ENCODE results near the gene BCL2. TPM values are rescaled to one million over a fixed set of nuclear protein-coding genes. Genes with fewer than 3 reads are reported as not detected.

BCL2 gene
- total RNA-seq, 1 donor from 2014 or later, result 17.3 TPM

DNA sequence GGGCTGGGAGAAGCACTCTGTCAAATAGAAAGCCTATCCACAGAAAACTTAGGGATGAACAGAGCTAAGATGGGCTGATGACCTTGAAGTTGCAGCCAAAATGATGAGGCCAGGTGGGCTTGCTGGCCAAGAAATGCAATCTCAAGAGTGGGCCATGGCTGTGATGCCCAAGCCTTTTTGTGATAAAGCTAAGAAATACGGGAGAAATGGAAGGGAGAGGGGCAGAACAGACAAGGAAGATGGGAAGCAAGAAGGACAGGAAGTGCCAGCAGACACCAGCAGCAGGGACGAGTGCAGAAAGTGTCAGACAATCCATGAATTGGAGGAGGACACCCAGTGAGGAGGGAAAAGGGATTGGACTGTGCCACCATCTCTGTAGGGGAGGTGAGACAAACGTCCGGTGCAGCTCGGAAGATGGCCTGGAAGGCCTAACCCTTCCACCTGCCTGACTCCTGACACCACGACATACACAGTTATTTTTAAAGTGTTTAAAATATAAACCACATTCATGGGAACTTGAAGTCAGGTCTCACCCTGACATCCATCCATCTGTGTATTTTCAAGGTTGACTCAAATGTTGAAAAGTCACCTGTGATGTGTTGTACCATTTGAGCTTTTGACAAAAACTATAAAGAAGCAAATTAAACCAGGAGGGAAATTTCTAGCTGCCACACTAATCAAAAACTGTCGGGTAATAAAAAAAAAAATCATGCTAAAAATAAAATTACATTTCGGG lies 105.5 kb downstream of the BCL2 start:
- intact Hi-C loops (cut with DNase I), result no loop called here
- no peak for ATAC-seq
- Histone ChIP-seq H3K36me3 (no peaks in the 10 kb centered on the region), H3K4me3 (no peak overlapping the region), H3K27ac (no peak overlapping the region), H3K27me3 (no peaks in the 10 kb centered on the region), H3K9me3 (no peaks in the 10 kb centered on the region), H3K4me1 (no peaks in the 10 kb centered on the region)
- TF ChIP-seq, protein P1, sequence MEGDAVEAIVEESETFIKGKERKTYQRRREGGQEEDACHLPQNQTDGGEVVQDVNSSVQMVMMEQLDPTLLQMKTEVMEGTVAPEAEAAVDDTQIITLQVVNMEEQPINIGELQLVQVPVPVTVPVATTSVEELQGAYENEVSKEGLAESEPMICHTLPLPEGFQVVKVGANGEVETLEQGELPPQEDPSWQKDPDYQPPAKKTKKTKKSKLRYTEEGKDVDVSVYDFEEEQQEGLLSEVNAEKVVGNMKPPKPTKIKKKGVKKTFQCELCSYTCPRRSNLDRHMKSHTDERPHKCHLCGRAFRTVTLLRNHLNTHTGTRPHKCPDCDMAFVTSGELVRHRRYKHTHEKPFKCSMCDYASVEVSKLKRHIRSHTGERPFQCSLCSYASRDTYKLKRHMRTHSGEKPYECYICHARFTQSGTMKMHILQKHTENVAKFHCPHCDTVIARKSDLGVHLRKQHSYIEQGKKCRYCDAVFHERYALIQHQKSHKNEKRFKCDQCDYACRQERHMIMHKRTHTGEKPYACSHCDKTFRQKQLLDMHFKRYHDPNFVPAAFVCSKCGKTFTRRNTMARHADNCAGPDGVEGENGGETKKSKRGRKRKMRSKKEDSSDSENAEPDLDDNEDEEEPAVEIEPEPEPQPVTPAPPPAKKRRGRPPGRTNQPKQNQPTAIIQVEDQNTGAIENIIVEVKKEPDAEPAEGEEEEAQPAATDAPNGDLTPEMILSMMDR (IDR thresholded peaks at IDR 0.05), result no peak
- no peak for DNase-seq

DNA sequence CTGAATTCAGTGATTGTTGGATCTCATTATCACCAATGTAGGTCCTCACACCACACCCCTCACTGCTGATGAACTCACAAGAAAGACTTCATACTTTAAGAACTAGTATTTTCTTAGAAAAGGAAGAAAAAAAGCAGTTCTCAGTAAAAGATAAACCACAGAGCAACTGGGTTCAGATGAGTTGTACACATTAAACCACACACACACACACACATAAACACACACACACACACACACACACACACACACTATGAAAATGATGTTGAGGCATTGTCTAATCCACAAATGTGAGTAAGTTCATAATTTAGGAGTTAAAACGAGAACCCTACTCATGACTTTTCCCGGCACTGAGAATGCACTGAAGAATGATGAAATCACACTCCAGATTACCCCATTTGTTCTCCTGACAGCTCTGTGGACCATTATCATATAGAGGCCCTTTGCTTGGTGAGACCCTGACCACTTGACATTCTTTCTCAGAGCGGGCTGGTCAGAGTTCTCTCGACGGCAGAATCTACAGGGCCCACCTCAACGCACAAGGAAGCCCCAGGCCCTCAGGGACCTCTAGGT lies 106.2 kb downstream of the BCL2 start:
- intact Hi-C loops (cut with DNase I), result no loop called here
- Histone ChIP-seq H3K4me1 (no peaks in the 10 kb centered on the region), H3K27me3 (no peaks in the 10 kb centered on the region), H3K36me3 (no peaks in the 10 kb centered on the region), H3K9me3 (no peaks in the 10 kb centered on the region), H3K4me3 (no peak overlapping the region), H3K27ac (no peak overlapping the region)
- TF ChIP-seq, protein P1 (IDR thresholded peaks at IDR 0.05), result no peak
- no peak for DNase-seq
- peak; percentile 28 for ATAC-seq

DNA sequence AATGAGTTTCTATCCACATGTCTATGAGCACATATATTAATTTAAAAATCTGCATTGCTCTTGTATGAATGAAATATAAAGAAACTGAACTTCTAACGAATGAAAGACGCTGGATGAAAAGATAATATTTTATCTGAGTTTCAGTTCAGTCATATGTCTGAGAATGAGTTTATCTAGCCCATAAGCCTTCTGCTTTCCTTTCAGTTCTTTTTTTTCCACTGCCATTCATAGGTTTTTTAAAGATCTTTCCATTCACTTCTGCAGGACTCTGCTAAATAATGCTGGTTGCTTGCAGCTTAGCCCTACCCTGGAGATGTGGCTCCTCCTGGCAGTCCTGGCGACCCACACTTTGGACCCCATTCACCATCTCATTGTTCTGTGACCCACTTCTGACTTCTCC lies 109.0 kb downstream of the BCL2 start:
- TF ChIP-seq, protein P1 (IDR thresholded peaks at IDR 0.05), result no peak
- H3K4me1 ChIP-seq, result no peaks in the 10 kb centered on the region
- no peak overlapping the region for H3K4me3 ChIP-seq
- H3K36me3 ChIP-seq, result no peaks in the 10 kb centered on the region
- no peaks in the 10 kb centered on the region for H3K9me3 ChIP-seq
- DNase-seq (no peak), ATAC-seq (no peak)
- no peaks in the 10 kb centered on the region for H3K27me3 ChIP-seq
- intact Hi-C loops (cut with DNase I), result no loop called here
- no peak overlapping the region for H3K27ac ChIP-seq

DNA sequence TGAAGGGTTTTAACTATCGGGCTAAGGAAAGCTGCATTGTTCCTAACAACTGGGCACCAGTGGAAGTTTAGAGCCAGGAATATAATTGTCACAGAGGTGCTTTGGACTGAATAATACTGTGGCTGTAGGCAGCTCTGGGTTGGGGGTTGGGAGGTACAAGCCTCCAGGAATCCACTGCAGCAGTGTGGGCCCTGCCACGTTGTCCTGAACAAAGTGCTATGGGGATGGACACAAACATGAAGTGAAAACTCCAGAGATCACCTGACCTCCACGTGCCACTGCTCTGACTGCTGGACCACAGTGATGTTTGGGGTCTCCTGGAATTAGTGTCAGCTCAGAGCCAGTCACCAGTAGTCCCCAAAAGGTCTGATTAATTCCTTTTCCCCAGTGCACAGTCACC lies 110.9 kb downstream of the BCL2 start:
- TF ChIP-seq, protein P1 (IDR thresholded peaks at IDR 0.05), result no peak
- Histone ChIP-seq H3K4me1 (no peaks in the 10 kb centered on the region), H3K9me3 (no peaks in the 10 kb centered on the region), H3K4me3 (no peak overlapping the region), H3K27ac (no peak overlapping the region), H3K36me3 (no peaks in the 10 kb centered on the region), H3K27me3 (no peaks in the 10 kb centered on the region)
- intact Hi-C loops (cut with DNase I), result no loop called here
- ATAC-seq, result no peak
- no peak for DNase-seq

DNA sequence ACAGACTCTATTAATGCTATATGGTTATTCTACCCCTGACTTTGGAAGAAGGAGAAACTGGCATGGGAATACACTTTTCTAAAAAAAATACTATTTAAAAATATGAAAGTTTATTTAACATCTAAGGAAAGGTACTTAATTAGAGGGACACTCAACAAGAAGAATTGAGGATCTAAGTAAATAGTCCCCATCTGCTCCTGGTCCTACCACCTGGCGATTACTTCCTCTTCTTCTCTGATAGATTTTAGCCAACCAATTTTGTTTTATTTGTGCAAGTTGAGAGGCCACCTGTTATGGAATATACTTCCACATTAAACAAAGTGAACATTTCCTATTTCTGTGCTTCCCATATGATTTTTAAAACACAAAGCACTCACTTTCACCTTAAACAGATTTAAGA lies 111.7 kb downstream of the BCL2 start:
- TF ChIP-seq, protein P1 (IDR thresholded peaks at IDR 0.05), result no peak

More for the DNA sequence above, 111.7 kb downstream of the BCL2 start:
- no peak for DNase-seq
- Histone ChIP-seq H3K4me3 (no peak overlapping the region), H3K27ac (no peak overlapping the region), H3K4me1 (no peaks in the 10 kb centered on the region), H3K9me3 (no peaks in the 10 kb centered on the region), H3K36me3 (no peaks in the 10 kb centered on the region), H3K27me3 (no peaks in the 10 kb centered on the region)
- intact Hi-C loops (cut with DNase I), result no loop called here
- ATAC-seq, result no peak
